Mesenchymal stem cell (in vitro differentiated cells and primary cell): ENCODE data around the gene SLC20A1.
A peak's percentile ranks its signal among the peaks of the same experiment; 100 is the strongest.

Experiments
- DNase-seq: peaks from one replicate; pipeline ENCODE4 v3.0.0-alpha.2; 2013
- H2AFZ ChIP-seq: one replicate; pipeline ENCODE4 v1.6.1; 2013; ENCODE audit warnings: low read depth, mild to moderate bottlenecking, control low read depth, inconsistent platforms, low read length, moderate library complexity
- H2AK5ac ChIP-seq: 2 replicates; pipeline ENCODE4 v1.6.1; 2013; ENCODE audit warnings: low read length, moderate library complexity, mild to moderate bottlenecking, inconsistent platforms; ENCODE audit not compliant: severe bottlenecking
- H2BK120ac ChIP-seq: one replicate; pipeline ENCODE4 v1.6.1; 2013; ENCODE audit warnings: low read depth, mild to moderate bottlenecking, inconsistent platforms, low read length, moderate library complexity
- H2BK12ac ChIP-seq, 2 experiments: one replicate each; pipeline ENCODE4 v1.6.1; 2013; ENCODE audit warnings: inconsistent platforms in 2 of 2, low read length in 2 of 2, mild to moderate bottlenecking in 2 of 2, moderate library complexity in 2 of 2, control low read depth in 1 of 2
- H2BK15ac ChIP-seq: one replicate; pipeline ENCODE4 v1.6.1; 2013; ENCODE audit warnings: mild to moderate bottlenecking, low read depth, inconsistent platforms; ENCODE audit not compliant: poor library complexity, severe bottlenecking
- H2BK5ac ChIP-seq: 2 replicates; pipeline ENCODE4 v1.6.1; 2013; ENCODE audit warnings: low read depth, mild to moderate bottlenecking, low read length, control low read depth, inconsistent platforms; ENCODE audit not compliant: poor library complexity, severe bottlenecking
- H3K14ac ChIP-seq, 2 experiments: one replicate each; pipeline ENCODE4 v1.6.1; 2013; ENCODE audit warnings: inconsistent platforms in 2 of 2, low read length in 2 of 2, control low read depth in 1 of 2, mild to moderate bottlenecking in 1 of 2, moderate library complexity in 1 of 2
- H3K18ac ChIP-seq, 2 experiments: one replicate each; pipeline ENCODE4 v1.6.1; 2013; ENCODE audit warnings: inconsistent platforms in 2 of 2, low read length in 2 of 2, control low read depth in 1 of 2, low read depth in 1 of 2, mild to moderate bottlenecking in 1 of 2
- H3K23ac ChIP-seq, 2 experiments: one replicate each; pipeline ENCODE4 v1.6.1; 2013; ENCODE audit warnings: inconsistent platforms in 2 of 2, low read length in 2 of 2, mild to moderate bottlenecking in 2 of 2, moderate library complexity in 2 of 2, control low read depth in 1 of 2
- H3K27ac ChIP-seq: 2 replicates; pipeline ENCODE4 v1.5.1; 2013; ENCODE audit warnings: mild to moderate bottlenecking, moderate library complexity, low read length, control low read depth, inconsistent platforms; ENCODE audit not compliant: poor library complexity, severe bottlenecking
- H3K27me3 ChIP-seq, 2 experiments: 2 replicates each; pipeline versions ENCODE4 v1.6.1 to v1.7.0; 2013; ENCODE audit warnings: low read length in 2 of 2, mild to moderate bottlenecking in 2 of 2, moderate library complexity in 2 of 2, control low read depth in 1 of 2, inconsistent platforms in 1 of 2; ENCODE audit not compliant: control insufficient read depth in 1 of 2, insufficient read depth in 1 of 2
- H3K36me3 ChIP-seq, 2 experiments: 2 replicates each; pipeline versions ENCODE4 v1.6.1 to v1.7.0; 2013; ENCODE audit warnings: low read length in 2 of 2, control low read depth in 1 of 2, inconsistent platforms in 1 of 2, low read depth in 1 of 2, mild to moderate bottlenecking in 1 of 2; ENCODE audit not compliant: insufficient read depth in 2 of 2, control insufficient read depth in 1 of 2
- H3K4ac ChIP-seq, 2 experiments: one replicate each; pipeline ENCODE4 v1.6.1; 2013; ENCODE audit warnings: inconsistent platforms in 2 of 2, low read length in 2 of 2, mild to moderate bottlenecking in 2 of 2, moderate library complexity in 2 of 2, control low read depth in 1 of 2, low read depth in 1 of 2
- H3K4me1 ChIP-seq: 2 replicates; pipeline ENCODE4 v1.6.1; 2013; ENCODE audit warnings: low read depth, low read length, control low read depth; ENCODE audit not compliant: control insufficient read depth, insufficient read depth
- H3K4me2 ChIP-seq: 2 replicates; pipeline ENCODE4 v1.6.1; 2013; ENCODE audit warnings: low read length, mild to moderate bottlenecking, inconsistent platforms; ENCODE audit not compliant: poor library complexity, severe bottlenecking
- H3K4me3 ChIP-seq, 2 experiments: 2 replicates each; pipeline versions ENCODE4 v1.5.1 to v1.7.0; 2013; ENCODE audit warnings: low read length in 2 of 2, mild to moderate bottlenecking in 2 of 2, control low read depth in 1 of 2, low read depth in 1 of 2; ENCODE audit not compliant: insufficient read depth in 1 of 2
- H3K79me1 ChIP-seq: replicated peaks from 2 replicates; pipeline ENCODE4 v1.6.1; 2013; ENCODE audit warnings: mild to moderate bottlenecking, control low read depth, low read length, inconsistent platforms; ENCODE audit not compliant: poor library complexity, severe bottlenecking
- H3K9ac ChIP-seq: 2 replicates; pipeline ENCODE4 v1.7.0; 2013; ENCODE audit warnings: mild to moderate bottlenecking, low read length, moderate library complexity
- H3K9me3 ChIP-seq: 2 replicates; pipeline ENCODE4 v1.7.0; 2013; ENCODE audit warnings: mild to moderate bottlenecking, low read length; ENCODE audit not compliant: control insufficient read depth
- H4K8ac ChIP-seq: one replicate; pipeline ENCODE4 v1.6.1; 2013; ENCODE audit warnings: inconsistent platforms, mild to moderate bottlenecking, low read length, moderate library complexity
- H4K91ac ChIP-seq: one replicate; pipeline ENCODE4 v1.6.1; 2013; ENCODE audit warnings: mild to moderate bottlenecking, low read length, inconsistent platforms
- WGBS: methylation state at CpG from one replicate; pipeline ENCODE4 v1.1.7; 2013; ENCODE audit warnings: mixed read lengths; 5-methylcytosine and 5-hydroxymethylcytosine counted together

Gene SLC20A1

DNA sequence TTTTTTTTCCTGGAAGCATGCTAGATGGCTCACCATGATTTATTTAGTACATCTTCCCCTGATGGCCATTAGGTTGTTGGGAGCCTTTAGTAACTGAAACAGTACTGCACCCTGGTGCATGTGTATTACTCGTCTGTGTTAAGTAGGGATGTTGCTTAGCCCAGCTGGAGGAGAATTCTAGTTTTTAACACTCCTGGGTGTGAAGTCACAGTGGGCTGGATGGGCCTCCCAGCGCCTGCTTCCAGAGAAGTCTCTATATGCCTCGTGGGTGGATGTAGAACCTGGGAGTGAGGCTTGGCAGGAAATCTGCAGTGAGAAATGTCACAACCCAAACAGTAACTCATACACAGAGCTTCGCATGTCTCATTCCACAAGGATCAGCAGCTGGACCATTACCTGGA is 46.1 kb downstream of the SLC20A1 start:
- peak overlapping the region; percentile 66 for H4K8ac ChIP-seq
- H2BK5ac ChIP-seq = no peak overlapping the region
- 52% methylated on average over 1 of the region's 4 CpGs for WGBS
- H3K9me3 ChIP-seq = no peaks in the 10 kb centered on the region
- H3K18ac ChIP-seq = peak overlapping the region; percentile 61 to 86
- H4K91ac ChIP-seq = peak overlapping the region; percentile 88
- H3K4me1 ChIP-seq = peaks cover 13% of the 10 kb centered on the region
- H2BK120ac ChIP-seq = no peak overlapping the region
- H2AK5ac ChIP-seq = peak overlapping the region; percentile 98
- peak overlapping the region; percentile 82 for H3K9ac ChIP-seq
- no peaks in the 10 kb centered on the region for H3K36me3 ChIP-seq
- H2BK12ac ChIP-seq = peak overlapping the region; percentile 90
- H3K27me3 ChIP-seq = no peaks in the 10 kb centered on the region
- H3K23ac ChIP-seq = no peak overlapping the region
- H3K79me1 ChIP-seq = no peaks in the 10 kb centered on the region
- H3K27ac ChIP-seq = peak overlapping the region; percentile 83
- H2BK15ac ChIP-seq = peak overlapping the region; percentile 92
- no peak overlapping the region for H3K4me2 ChIP-seq
- H3K14ac ChIP-seq = no peak overlapping the region
- peak overlapping the region in 1 of 2 experiments; percentile 32 for H3K4me3 ChIP-seq
- H3K4ac ChIP-seq = peak overlapping the region; percentile 42 to 71
- DNase-seq = peak; percentile 35
- H2AFZ ChIP-seq = no peak overlapping the region

DNA sequence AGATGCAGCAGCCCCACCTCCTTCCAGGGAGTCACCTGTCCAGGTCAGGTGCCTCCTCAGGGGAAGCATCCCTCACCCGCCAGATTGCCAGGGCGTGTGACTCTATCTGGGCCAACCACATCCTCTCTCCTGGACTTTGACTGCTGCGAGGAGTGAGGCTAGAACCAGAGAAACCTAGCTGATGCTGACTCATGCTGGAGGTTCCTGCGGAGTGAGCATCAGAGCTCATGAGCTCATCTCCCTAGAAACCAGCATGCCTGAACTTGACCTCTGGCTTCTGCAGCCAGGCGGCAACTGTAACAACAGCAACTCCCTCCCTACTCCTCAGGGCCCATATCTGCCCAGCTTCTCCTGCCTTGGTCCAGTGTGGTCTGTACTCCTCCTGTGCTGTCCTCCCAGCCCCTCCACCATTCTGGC is 46.8 kb downstream of the SLC20A1 start:
- H3K4me2 ChIP-seq = peak overlapping the region; percentile 46
- H3K4ac ChIP-seq = peak overlapping the region; percentile 34 to 83
- H4K8ac ChIP-seq = peak overlapping the region; percentile 97
- peak overlapping the region in 1 of 2 experiments; percentile 59 for H3K14ac ChIP-seq
- no peaks in the 10 kb centered on the region for H3K27me3 ChIP-seq
- no peaks in the 10 kb centered on the region for H3K9me3 ChIP-seq
- no peaks in the 10 kb centered on the region for H3K36me3 ChIP-seq
- H2BK12ac ChIP-seq = peak overlapping the region; percentile 46 to 98
- no peak overlapping the region for H3K23ac ChIP-seq
- H3K27ac ChIP-seq = peak overlapping the region; percentile 83
- peak overlapping the region; percentile 17 for H2BK15ac ChIP-seq
- peak overlapping the region in 1 of 2 experiments; percentile 32 for H3K4me3 ChIP-seq
- H2BK120ac ChIP-seq = peak overlapping the region; percentile 29
- peaks cover 13% of the 10 kb centered on the region for H3K4me1 ChIP-seq
- peak overlapping the region; percentile 77 for H2BK5ac ChIP-seq
- WGBS = under 1% methylated on average over 5 of the region's 5 CpGs
- H2AK5ac ChIP-seq = peak overlapping the region; percentile 74
- H4K91ac ChIP-seq = peak overlapping the region; percentile 71
- H3K9ac ChIP-seq = peak overlapping the region; percentile 82
- peak overlapping the region; percentile 85 for H2AFZ ChIP-seq
- H3K79me1 ChIP-seq = no peaks in the 10 kb centered on the region
- peak overlapping the region; percentile 89 to 95 for H3K18ac ChIP-seq
- DNase-seq = peak; percentile 97

DNA sequence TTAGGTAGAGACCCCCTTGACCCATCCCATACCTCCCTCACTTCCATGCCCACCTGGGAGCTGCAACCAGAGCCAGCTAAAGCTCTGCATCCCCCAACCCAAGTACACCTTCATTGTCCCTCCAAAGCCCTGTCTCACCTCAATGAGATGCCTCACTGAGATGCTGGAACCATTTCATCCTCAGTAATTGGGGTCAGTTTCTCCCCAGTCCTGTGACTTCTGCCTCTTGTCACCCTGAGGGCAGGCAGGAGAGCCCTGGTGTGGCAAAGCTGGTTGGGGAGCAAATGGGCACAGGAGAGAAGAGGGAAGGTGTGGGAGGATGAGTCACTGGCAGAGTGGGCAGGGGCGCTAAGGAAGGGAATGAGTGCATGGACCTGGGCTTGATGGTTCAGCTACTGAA is 47.2 kb downstream of the SLC20A1 start:
- Histone ChIP-seq H2BK120ac (peak overlapping the region; percentile 29), H3K23ac (no peak overlapping the region), H2BK12ac (peak overlapping the region; percentile 46 to 98)

DNA sequence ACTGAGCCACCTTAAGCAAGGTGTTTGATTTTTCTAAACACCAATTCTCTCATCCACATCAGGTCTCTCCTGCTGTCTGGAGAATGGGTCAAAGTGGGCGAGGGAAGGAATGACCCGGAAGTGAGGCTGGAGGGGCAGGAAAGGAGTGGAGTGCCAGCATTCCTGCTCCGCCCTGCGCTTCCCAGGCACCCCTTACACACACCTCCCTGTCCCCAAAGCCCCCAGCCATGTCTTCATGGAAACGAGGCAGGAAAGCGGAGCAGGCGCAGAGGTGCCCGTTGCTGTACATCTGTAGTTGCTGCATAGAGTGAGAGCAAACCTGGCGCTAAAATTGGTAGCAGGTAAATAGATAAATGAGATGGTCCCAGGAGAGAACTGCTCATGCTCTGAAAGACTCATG is 47.9 kb downstream of the SLC20A1 start:
- Histone ChIP-seq H3K79me1 (no peaks in the 10 kb centered on the region), H3K23ac (no peak overlapping the region), H3K27ac (no peak overlapping the region), H3K9me3 (no peaks in the 10 kb centered on the region), H2AK5ac (peak overlapping the region; percentile 29), H4K91ac (peak overlapping the region; percentile 85), H3K4me3 (no peak overlapping the region), H4K8ac (peak overlapping the region; percentile 76), H3K9ac (peak overlapping the region; percentile 82), H2AFZ (no peak overlapping the region), H2BK120ac (peak overlapping the region; percentile 22), H2BK15ac (no peak overlapping the region), H3K4me2 (no peak overlapping the region), H3K14ac (no peak overlapping the region), H3K4ac (peak overlapping the region in 1 of 2 experiments; percentile 91), H3K27me3 (no peaks in the 10 kb centered on the region), H3K4me1 (peaks cover 13% of the 10 kb centered on the region), H3K18ac (peak overlapping the region; percentile 2 to 6), H3K36me3 (no peaks in the 10 kb centered on the region), H2BK12ac (peak overlapping the region; percentile 11 to 92), H2BK5ac (no peak overlapping the region)
- WGBS = 97% methylated on average over 5 of the region's 9 CpGs
- DNase-seq = no peak

More for the DNA sequence above, 47.2 kb downstream of the SLC20A1 start:
- DNase-seq = no peak
- peak overlapping the region in 1 of 2 experiments; percentile 59 for H3K14ac ChIP-seq
- peak overlapping the region; percentile 89 to 95 for H3K18ac ChIP-seq
- H3K4me1 ChIP-seq = peaks cover 13% of the 10 kb centered on the region
- peak overlapping the region; percentile 71 for H4K91ac ChIP-seq
- peak overlapping the region; percentile 78 for H3K27ac ChIP-seq
- H4K8ac ChIP-seq = peak overlapping the region; percentile 97
- peak overlapping the region; percentile 85 for H2AFZ ChIP-seq
- no peaks in the 10 kb centered on the region for H3K36me3 ChIP-seq
- H3K9ac ChIP-seq = peak overlapping the region; percentile 82
- H2BK15ac ChIP-seq = peak overlapping the region; percentile 17
- no peaks in the 10 kb centered on the region for H3K79me1 ChIP-seq
- H3K4me3 ChIP-seq = peak overlapping the region in 1 of 2 experiments; percentile 17
- H3K9me3 ChIP-seq = no peaks in the 10 kb centered on the region
- H3K4me2 ChIP-seq = peak overlapping the region; percentile 46
- no peaks in the 10 kb centered on the region for H3K27me3 ChIP-seq
- H2BK5ac ChIP-seq = peak overlapping the region; percentile 77
- H2AK5ac ChIP-seq = peak overlapping the region; percentile 74
- H3K4ac ChIP-seq = peak overlapping the region; percentile 34 to 83
- 80% methylated on average over 1 of the region's 1 CpG for WGBS
